DND-41 (cell line): ENCODE measurements around the gene MDK.

Source experiments
- ATAC-seq: fragments of 200-7000 bp; cut with Tn5 transposase; 3 replicates; pipeline ENCODE4 v1.9.1; 2021; ENCODE audit warnings: low read depth; ENCODE audit not compliant: insufficient read depth
- DNase-seq: peaks from one replicate; pipeline ENCODE4 v3.0.0-alpha.2; 2020
- H2AFZ ChIP-seq: 2 replicates; pipeline ENCODE4 v1.6.0; 2012; ENCODE audit warnings: low read depth, low read length
- H3K27ac ChIP-seq: 2 replicates; pipeline ENCODE4 v1.5.1; 2012; ENCODE audit warnings: low read length, inconsistent platforms
- H3K27me3 ChIP-seq: fragments of 200-600 bp; sonication (generic); 2 replicates; pipeline ENCODE4 v1.6.0; 2012; ENCODE audit warnings: low read length, mild to moderate bottlenecking, inconsistent platforms; ENCODE audit not compliant: insufficient read depth, poor library complexity
- H3K36me3 ChIP-seq: 2 replicates; pipeline ENCODE4 v1.5.1; 2012; ENCODE audit warnings: low read length, inconsistent platforms; ENCODE audit not compliant: insufficient read depth
- H3K4me1 ChIP-seq: 2 replicates; pipeline ENCODE4 v1.5.1; 2012; ENCODE audit warnings: mild to moderate bottlenecking, low read length; ENCODE audit not compliant: insufficient read depth
- H3K4me2 ChIP-seq: 2 replicates; pipeline ENCODE4 v1.6.0; 2012; ENCODE audit warnings: mild to moderate bottlenecking, moderate library complexity, low read length, inconsistent platforms; ENCODE audit not compliant: insufficient read depth
- H3K4me3 ChIP-seq, 2 experiments: fragments of 200-600 bp in 1 of 2; shearing (Covaris generic) in 1 of 2; 2 replicates each; pipeline ENCODE4 v1.5.1; 2012 to 2016; ENCODE audit warnings: inconsistent platforms in 2 of 2, low read length in 2 of 2, mild to moderate bottlenecking in 2 of 2, low read depth in 1 of 2, moderate library complexity in 1 of 2
- H3K79me2 ChIP-seq: 2 replicates; pipeline ENCODE4 v1.6.0; 2012; ENCODE audit warnings: low read length, inconsistent platforms; ENCODE audit not compliant: insufficient read depth
- H3K9ac ChIP-seq: 2 replicates; pipeline ENCODE4 v1.6.0; 2012; ENCODE audit warnings: low read depth, mild to moderate bottlenecking, inconsistent platforms, low read length, moderate library complexity
- H3K9me3 ChIP-seq: 2 replicates; pipeline ENCODE4 v1.5.1; 2012; ENCODE audit warnings: low read length, moderate library complexity, mild to moderate bottlenecking, inconsistent platforms; ENCODE audit not compliant: insufficient read depth, severe bottlenecking
- H4K20me1 ChIP-seq: 2 replicates; pipeline ENCODE4 v1.6.0; 2012; ENCODE audit warnings: low read length; ENCODE audit not compliant: insufficient read depth
- EZH2 ChIP-seq: IDR thresholded peaks from 3 replicates; pipeline ENCODE4 v1.6.1; 2012; ENCODE audit warnings: borderline replicate concordance, low read depth, mild to moderate bottlenecking, moderate library complexity, low read length, inconsistent platforms; ENCODE audit not compliant: severe bottlenecking
- TF ChIP-seq, protein P1 (sequence below): IDR thresholded peaks from 2 replicates; pipeline ENCODE4 v1.5.1; 2012; ENCODE audit warnings: borderline replicate concordance, low read length, moderate library complexity, mild to moderate bottlenecking; ENCODE audit not compliant: poor library complexity, severe bottlenecking; ENCODE audit errors: extremely low read depth

Gene MDK

GRCh38 chr11:46373787-46374740 is 7.4 kb upstream of the MDK start:
- Histone ChIP-seq H2AFZ (no peak overlapping the region), H3K4me1 (no peaks in the 10 kb centered on the region), H4K20me1 (peaks cover 24% of the 10 kb centered on the region)

GRCh38 chr11:46374815-46375214 is 6.7 kb upstream of the MDK start:
- TF ChIP-seq, protein P1, sequence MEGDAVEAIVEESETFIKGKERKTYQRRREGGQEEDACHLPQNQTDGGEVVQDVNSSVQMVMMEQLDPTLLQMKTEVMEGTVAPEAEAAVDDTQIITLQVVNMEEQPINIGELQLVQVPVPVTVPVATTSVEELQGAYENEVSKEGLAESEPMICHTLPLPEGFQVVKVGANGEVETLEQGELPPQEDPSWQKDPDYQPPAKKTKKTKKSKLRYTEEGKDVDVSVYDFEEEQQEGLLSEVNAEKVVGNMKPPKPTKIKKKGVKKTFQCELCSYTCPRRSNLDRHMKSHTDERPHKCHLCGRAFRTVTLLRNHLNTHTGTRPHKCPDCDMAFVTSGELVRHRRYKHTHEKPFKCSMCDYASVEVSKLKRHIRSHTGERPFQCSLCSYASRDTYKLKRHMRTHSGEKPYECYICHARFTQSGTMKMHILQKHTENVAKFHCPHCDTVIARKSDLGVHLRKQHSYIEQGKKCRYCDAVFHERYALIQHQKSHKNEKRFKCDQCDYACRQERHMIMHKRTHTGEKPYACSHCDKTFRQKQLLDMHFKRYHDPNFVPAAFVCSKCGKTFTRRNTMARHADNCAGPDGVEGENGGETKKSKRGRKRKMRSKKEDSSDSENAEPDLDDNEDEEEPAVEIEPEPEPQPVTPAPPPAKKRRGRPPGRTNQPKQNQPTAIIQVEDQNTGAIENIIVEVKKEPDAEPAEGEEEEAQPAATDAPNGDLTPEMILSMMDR: no peak
- no peak for TF ChIP-seq EZH2
- no peaks in the 10 kb centered on the region for H3K27me3 ChIP-seq
- no peaks in the 10 kb centered on the region for H3K4me1 ChIP-seq
- no peak overlapping the region for H3K27ac ChIP-seq
- no peak overlapping the region for H3K4me2 ChIP-seq
- no peak overlapping the region for H2AFZ ChIP-seq
- H4K20me1 ChIP-seq: peaks cover 28% of the 10 kb centered on the region
- no peaks in the 10 kb centered on the region for H3K9me3 ChIP-seq
- H3K79me2 ChIP-seq: 0 out of 2 replicates have a peak, but pooled peaks cover 4% of the 10 kb centered on the region
- H3K9ac ChIP-seq: no peak overlapping the region
- no peak overlapping the region for H3K4me3 ChIP-seq
- ATAC-seq (no peak), DNase-seq (no peak)
- H3K36me3 ChIP-seq: peaks cover 88% of the 10 kb centered on the region

More at GRCh38 chr11:46373787-46374740, 7.4 kb upstream of the MDK start:
- H3K27me3 ChIP-seq: no peaks in the 10 kb centered on the region
- no peak overlapping the region for H3K4me2 ChIP-seq
- TF ChIP-seq EZH2: no peak
- TF ChIP-seq, protein P1: no peak
- no peak for DNase-seq
- peaks cover 95% of the 10 kb centered on the region for H3K36me3 ChIP-seq
- H3K79me2 ChIP-seq: peaks cover 10% of the 10 kb centered on the region; the same call in 1 of the 2 replicates
- H3K4me3 ChIP-seq: no peak overlapping the region
- no peak for ATAC-seq
- no peaks in the 10 kb centered on the region for H3K9me3 ChIP-seq
- no peak overlapping the region for H3K9ac ChIP-seq
- H3K27ac ChIP-seq: no peak overlapping the region

- Histone ChIP-seq H2AFZ (no peak overlapping the region), H3K4me3 (no peak overlapping the region), H4K20me1 (peaks cover 24% of the 10 kb centered on the region), H3K4me2 (no peak overlapping the region), H3K4me1 (peaks cover 4% of the 10 kb centered on the region), H3K9ac (no peak overlapping the region), H3K79me2 (no peaks in the 10 kb centered on the region), H3K36me3 (peaks cover 81% of the 10 kb centered on the region), H3K27me3 (peaks cover 2% of the 10 kb centered on the region), H3K9me3 (no peaks in the 10 kb centered on the region), H3K27ac (no peak overlapping the region)
- ATAC-seq (no peak), DNase-seq (no peak)
- TF ChIP-seq EZH2: no peak
- TF ChIP-seq, protein P1: no peak
Measured at GRCh38 chr11:46375392-46376101, 5.9 kb upstream of the MDK start.
